OCI-LY3 (cell line): ENCODE data around the gene TOM1L2.

ENCODE experiments used
- H2AFZ ChIP-seq: fragments of 200-600, 300-600 bp; shearing (Covaris generic); 2 replicates; pipeline ENCODE4 v1.6.0; 2014; ENCODE audit warnings: antibody characterized with exemption, low read depth, low read length
- H3K27ac ChIP-seq: fragments of 200-600, 300-600 bp; sonication (generic); 2 replicates; pipeline ENCODE4 v1.5.1; 2014; ENCODE audit warnings: mild to moderate bottlenecking, low read length, moderate library complexity, mixed read lengths
- H3K27me3 ChIP-seq: fragments of 200-600, 300-600 bp; sonication (generic); 2 replicates; pipeline ENCODE4 v1.6.1; 2014; ENCODE audit warnings: low read depth, low read length, mixed read lengths
- H3K36me3 ChIP-seq: fragments of 200-600, 300-600 bp; sonication (generic); replicated peaks from 2 replicates; pipeline ENCODE3; 2014; ENCODE audit warnings: low read depth, low read length, mixed read lengths
- H3K4me1 ChIP-seq: fragments of 300-600, 200-600 bp; sonication (generic); 2 replicates; pipeline ENCODE4 v1.6.1; 2014; ENCODE audit warnings: low read length, mixed read lengths
- H3K4me2 ChIP-seq: fragments of 200-600, 300-600 bp; sonication (generic); 2 replicates; pipeline ENCODE4 v1.6.1; 2014; ENCODE audit warnings: low read length, mixed read lengths
- H3K4me3 ChIP-seq: fragments of 300-600, 200-600 bp; sonication (generic); 2 replicates; pipeline ENCODE4 v1.5.1; 2014; ENCODE audit warnings: antibody characterized with exemption, mild to moderate bottlenecking, low read length, moderate library complexity
- H3K79me2 ChIP-seq: fragments of 300-600, 200-600 bp; shearing (Covaris generic); 2 replicates; pipeline ENCODE4 v1.6.1; 2014; ENCODE audit warnings: mild to moderate bottlenecking, low read length, mixed read lengths
- H3K9ac ChIP-seq: fragments of 300-600, 200-600 bp; shearing (Covaris generic); 2 replicates; pipeline ENCODE4 v1.6.0; 2014; ENCODE audit warnings: mild to moderate bottlenecking, low read length, moderate library complexity
- H3K9me3 ChIP-seq: fragments of 200-600, 300-600 bp; shearing (Covaris generic); 2 replicates; pipeline ENCODE4 v1.6.1; 2014; ENCODE audit warnings: low read length, mixed read lengths; ENCODE audit not compliant: insufficient read depth
- H4K20me1 ChIP-seq: fragments of 200-600, 300-600 bp; sonication (generic); 2 replicates; pipeline ENCODE4 v1.6.1; 2016; ENCODE audit warnings: low read length, mixed read lengths; ENCODE audit not compliant: insufficient read depth
- CTCF ChIP-seq: fragments of 200-600, 300-600 bp; sonication (generic); IDR thresholded peaks from 2 replicates; pipeline ENCODE4 v1.5.1; 2014; ENCODE audit warnings: antibody characterized with exemption, low read length, low read depth
- EZH2phosphoT487 ChIP-seq: fragments of 200-600 bp; shearing (Covaris generic); IDR thresholded peaks from 2 replicates; pipeline ENCODE4 v1.6.1; 2018; ENCODE audit warnings: antibody characterized with exemption, mixed run types, low read depth

Gene TOM1L2

GRCh38 chr17:17886226-17886625 is 86.0 kb downstream of the TOM1L2 start:
- no peak overlapping the region for H3K27ac ChIP-seq

GRCh38 chr17:17884391-17885357 is 87.5 kb downstream of the TOM1L2 start:
- no peak for TF ChIP-seq EZH2phosphoT487
- no peak for TF ChIP-seq CTCF
- Histone ChIP-seq H3K4me2 (no peak overlapping the region), H2AFZ (no peak overlapping the region), H3K27ac (no peak overlapping the region), H3K4me3 (no peak overlapping the region), H3K4me1 (no peaks in the 10 kb centered on the region), H3K36me3 (no peaks in the 10 kb centered on the region), H3K27me3 (no peaks in the 10 kb centered on the region), H3K9ac (no peak overlapping the region), H3K79me2 (no peaks in the 10 kb centered on the region), H3K9me3 (no peaks in the 10 kb centered on the region), H4K20me1 (no peaks in the 10 kb centered on the region)

More at GRCh38 chr17:17886226-17886625, 86.0 kb downstream of the TOM1L2 start:
- Histone ChIP-seq H3K4me2 (no peak overlapping the region), H3K27me3 (no peaks in the 10 kb centered on the region), H2AFZ (no peak overlapping the region), H3K79me2 (no peaks in the 10 kb centered on the region), H3K4me1 (no peaks in the 10 kb centered on the region), H4K20me1 (no peaks in the 10 kb centered on the region), H3K9me3 (no peaks in the 10 kb centered on the region), H3K36me3 (no peaks in the 10 kb centered on the region), H3K4me3 (no peak overlapping the region), H3K9ac (no peak overlapping the region)
- TF ChIP-seq EZH2phosphoT487 (no peak), CTCF (no peak)

GRCh38 chr17:17883801-17884200 is 88.4 kb downstream of the TOM1L2 start:
- no peak overlapping the region for H3K9ac ChIP-seq
- H3K79me2 ChIP-seq = no peaks in the 10 kb centered on the region
- no peaks in the 10 kb centered on the region for H3K27me3 ChIP-seq
- H4K20me1 ChIP-seq = no peaks in the 10 kb centered on the region
- no peak overlapping the region for H3K4me2 ChIP-seq
- no peak overlapping the region for H2AFZ ChIP-seq
- no peaks in the 10 kb centered on the region for H3K4me1 ChIP-seq
- H3K9me3 ChIP-seq = no peaks in the 10 kb centered on the region
- H3K27ac ChIP-seq = no peak overlapping the region
- TF ChIP-seq CTCF = no peak
- TF ChIP-seq EZH2phosphoT487 = no peak
- no peaks in the 10 kb centered on the region for H3K36me3 ChIP-seq
- no peak overlapping the region for H3K4me3 ChIP-seq

GRCh38 chr17:17882082-17882581 is 90.1 kb downstream of the TOM1L2 start:
- TF ChIP-seq EZH2phosphoT487 = no peak
- TF ChIP-seq CTCF = no peak
- Histone ChIP-seq H3K9ac (no peak overlapping the region), H3K4me1 (no peaks in the 10 kb centered on the region), H3K36me3 (no peaks in the 10 kb centered on the region), H3K27me3 (no peaks in the 10 kb centered on the region), H3K4me3 (no peak overlapping the region), H2AFZ (no peak overlapping the region), H3K79me2 (no peaks in the 10 kb centered on the region), H4K20me1 (no peaks in the 10 kb centered on the region), H3K9me3 (no peaks in the 10 kb centered on the region), H3K4me2 (no peak overlapping the region), H3K27ac (no peak overlapping the region)
